B cell (primary cell): Measurements from ENCODE around the gene MAP4K5. TPM values are rescaled to one million over a fixed set of nuclear protein-coding genes. Genes with fewer than 3 reads are reported as not detected.

Source experiments
- ATAC-seq: fragments of 200-7000 bp; cut with Tn5 transposase; one replicate; pipeline ENCODE4 v1.10.0; 2021; ENCODE audit warnings: low read depth, mild to moderate bottlenecking, moderate number of reproducible peaks, moderate library complexity
- CTCF ChIA-PET: fragments of 350-600 bp; sonication (Branson Sonifier 250); formaldehyde crosslinking; loops from one replicate; lab custom pipeline; 2021; ENCODE audit warnings: antibody characterized with exemption, inconsistent platforms; lab: Charles Lee
- POLR2A ChIA-PET: fragments of 350-600 bp; sonication (Branson Sonifier 250); formaldehyde crosslinking; loops from one replicate; lab custom pipeline; 2021; ENCODE audit warnings: antibody characterized with exemption; lab: Charles Lee
- DNase-seq: peaks from one replicate; pipeline ENCODE4 v3.0.0; 2013
- H2AFZ ChIP-seq: 2 replicates; pipeline ENCODE4 v1.6.1; 2012; ENCODE audit warnings: mild to moderate bottlenecking, low read depth, low read length; ENCODE audit not compliant: insufficient read depth, poor library complexity, severe bottlenecking
- H3K27ac ChIP-seq, 2 donors: 1 replicate in 1 of 2; 2 replicates in 1 of 2; pipeline ENCODE4 v1.5.1; 2012 to 2013; ENCODE audit warnings: low read length in 2 of 2, mild to moderate bottlenecking in 2 of 2, moderate library complexity in 1 of 2
- H3K27me3 ChIP-seq, 4 experiments: fragments of 200-600 bp in 1 of 4; sonication (generic) in 1 of 4; replicated peaks in 1 of 4; 1 replicate in 2 of 4; 2 replicates in 2 of 4; pipeline versions ENCODE4 v1.6.1 to v1.7.0; 2013 to 2016; ENCODE audit warnings: low read length in 3 of 4, mild to moderate bottlenecking in 2 of 4, mixed read lengths in 1 of 4, moderate library complexity in 1 of 4; ENCODE audit not compliant: insufficient read depth in 4 of 4, control insufficient read depth in 3 of 4; ENCODE audit errors: control extremely low read depth in 1 of 4
- H3K36me3 ChIP-seq, 2 experiments: replicated peaks in 1 of 2; 1 replicate in 1 of 2; 2 replicates in 1 of 2; pipeline versions ENCODE4 v1.6.1 to v1.7.1; 2013; ENCODE audit warnings: low read length in 1 of 2; ENCODE audit not compliant: insufficient read depth in 2 of 2, control insufficient read depth in 1 of 2; ENCODE audit errors: control extremely low read depth in 1 of 2, extremely low read depth in 1 of 2
- H3K4me1 ChIP-seq, 2 donors: fragments of 200-600 bp in 1 of 2; sonication (generic) in 1 of 2; 1 replicate in 1 of 2; 2 replicates in 1 of 2; pipeline versions ENCODE4 v1.5.1 to v1.6.1; 2013 to 2017; ENCODE audit warnings: low read length in 2 of 2; ENCODE audit not compliant: control insufficient read depth in 2 of 2, insufficient read depth in 2 of 2
- H3K4me2 ChIP-seq: replicated peaks from 2 replicates; pipeline ENCODE3; 2012; ENCODE audit warnings: mild to moderate bottlenecking, low read depth, low read length; ENCODE audit not compliant: poor library complexity, severe bottlenecking
- H3K4me3 ChIP-seq, 5 experiments: fragments of 200-600 bp in 1 of 5; sonication (generic) in 1 of 5; 1 replicate in 3 of 5; 2 replicates in 2 of 5; pipeline versions ENCODE4 v1.5.1 to v1.7.0; 2011 to 2016; ENCODE audit warnings: low read length in 4 of 5, mild to moderate bottlenecking in 4 of 5, low read depth in 2 of 5, control low read depth in 1 of 5, moderate library complexity in 1 of 5; ENCODE audit not compliant: insufficient read depth in 1 of 5; ENCODE audit errors: control extremely low read depth in 1 of 5, extremely low read depth in 1 of 5
- H3K79me2 ChIP-seq: fragments of 200-600 bp; sonication (generic); one replicate; pipeline ENCODE4 v1.6.0; 2016; ENCODE audit warnings: low read length; ENCODE audit not compliant: control insufficient read depth, insufficient read depth
- H3K9ac ChIP-seq: fragments of 200-600 bp; sonication (generic); 2 replicates; pipeline ENCODE4 v1.6.1; 2017; ENCODE audit warnings: mild to moderate bottlenecking, low read length, moderate library complexity
- H3K9me3 ChIP-seq, 3 donors: one replicate each; pipeline versions ENCODE4 v1.6.1 to v1.7.1; 2013; ENCODE audit warnings: low read length in 2 of 3; ENCODE audit not compliant: control insufficient read depth in 2 of 3, insufficient read depth in 1 of 3; ENCODE audit errors: control extremely low read depth in 1 of 3
- H4K20me1 ChIP-seq: 2 replicates; pipeline ENCODE4 v1.6.0; 2012; ENCODE audit warnings: mild to moderate bottlenecking, low read length; ENCODE audit not compliant: insufficient read depth, control insufficient read depth, poor library complexity, severe bottlenecking
- H3K27ac Mint-ChIP-seq: one replicate; pipeline ENCODE4 v1.8.0; 2021; ENCODE audit warnings: mixed read lengths
- H3K27me3 Mint-ChIP-seq: one replicate; pipeline ENCODE4 v1.8.0; 2021; ENCODE audit warnings: mixed read lengths
- H3K4me1 Mint-ChIP-seq: one replicate; pipeline ENCODE4 v1.8.0; 2021; ENCODE audit warnings: mixed read lengths
- H3K4me3 Mint-ChIP-seq: one replicate; pipeline ENCODE4 v1.8.0; 2021; ENCODE audit warnings: mixed read lengths
- H3K9me3 Mint-ChIP-seq: one replicate; pipeline ENCODE4 v1.8.0; 2022; ENCODE audit warnings: mixed read lengths; ENCODE audit not compliant: insufficient read depth
- EZH2 ChIP-seq: IDR thresholded peaks from 2 replicates; pipeline ENCODE4 v1.6.1; 2012; ENCODE audit warnings: borderline replicate concordance, low read depth, mild to moderate bottlenecking, moderate library complexity, low read length; ENCODE audit not compliant: insufficient read depth, poor library complexity, severe bottlenecking
- WGBS: methylation state at CpG from one replicate; pipeline ENCODE4 v1.1.5; 2013; ENCODE audit warnings: missing lambda C conversion rate; ENCODE audit not compliant: insufficient coverage; 5-methylcytosine and 5-hydroxymethylcytosine counted together
- intact Hi-C: fragments of 100-400 bp; cut with micrococcal nuclease; formaldehyde crosslinking; loops from one replicate; pipeline ENCODE4 v1.10.0; 2022
- polyA plus RNA-seq: library from polyadenylated mRNA; depleted of rRNA; stranded (reverse); fragments of >200 nt; gene quantifications from 2 replicates; pipeline ENCODE4 v1.2.3, GENCODE V29; 2012
- total RNA-seq, 2 donors: library from RNA; stranded (reverse); fragments of 120-200 nt in 1 of 2; gene quantifications; 1 replicate in 1 of 2; 2 replicates in 1 of 2; pipeline versions ENCODE4 v1.2.3 to v1.2.4, GENCODE V29; 2013 to 2022
- TF ChIP-seq, protein P1 (sequence below): fragments of 200-600 bp; IDR thresholded peaks from one replicate; pipeline ENCODE4 v1.8.0; 2022; ENCODE audit warnings: antibody characterized with exemption, mild to moderate bottlenecking

The MAP4K5 gene
- total and polyA plus RNA-seq, 2 donors (not counting 1 experiment from before 2014, with no cell fraction given), result 14.1 to 60.0 TPM

GRCh38 chr14:50551877-50552276 is 19.5 kb upstream of the MAP4K5 start:
- peaks cover 0 to 6% (median under 1%) of the 10 kb centered on the region in 4 experiments for H3K27me3 ChIP-seq
- no peak overlapping the region for H3K4me3 Mint-ChIP-seq
- H3K27me3 Mint-ChIP-seq, result peaks cover 28% of the 10 kb centered on the region
- peaks cover 0 to 1% (median 0%) of the 10 kb centered on the region in 3 donors for H3K9me3 ChIP-seq
- CTCF ChIA-PET, result no interaction called here
- H3K9me3 Mint-ChIP-seq, result no peaks in the 10 kb centered on the region
- H3K4me3 ChIP-seq, result no peak overlapping the region
- peaks cover 2% of the 10 kb centered on the region for H3K4me1 Mint-ChIP-seq
- no peak overlapping the region for H3K9ac ChIP-seq
- H3K36me3 ChIP-seq, result no peaks in the 10 kb centered on the region
- no peak for TF ChIP-seq EZH2
- TF ChIP-seq, protein P1, sequence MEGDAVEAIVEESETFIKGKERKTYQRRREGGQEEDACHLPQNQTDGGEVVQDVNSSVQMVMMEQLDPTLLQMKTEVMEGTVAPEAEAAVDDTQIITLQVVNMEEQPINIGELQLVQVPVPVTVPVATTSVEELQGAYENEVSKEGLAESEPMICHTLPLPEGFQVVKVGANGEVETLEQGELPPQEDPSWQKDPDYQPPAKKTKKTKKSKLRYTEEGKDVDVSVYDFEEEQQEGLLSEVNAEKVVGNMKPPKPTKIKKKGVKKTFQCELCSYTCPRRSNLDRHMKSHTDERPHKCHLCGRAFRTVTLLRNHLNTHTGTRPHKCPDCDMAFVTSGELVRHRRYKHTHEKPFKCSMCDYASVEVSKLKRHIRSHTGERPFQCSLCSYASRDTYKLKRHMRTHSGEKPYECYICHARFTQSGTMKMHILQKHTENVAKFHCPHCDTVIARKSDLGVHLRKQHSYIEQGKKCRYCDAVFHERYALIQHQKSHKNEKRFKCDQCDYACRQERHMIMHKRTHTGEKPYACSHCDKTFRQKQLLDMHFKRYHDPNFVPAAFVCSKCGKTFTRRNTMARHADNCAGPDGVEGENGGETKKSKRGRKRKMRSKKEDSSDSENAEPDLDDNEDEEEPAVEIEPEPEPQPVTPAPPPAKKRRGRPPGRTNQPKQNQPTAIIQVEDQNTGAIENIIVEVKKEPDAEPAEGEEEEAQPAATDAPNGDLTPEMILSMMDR, result no peak
- DNase-seq (no peak), ATAC-seq (no peak)
- no peak overlapping the region for H3K4me2 ChIP-seq
- no peak overlapping the region for H3K27ac Mint-ChIP-seq
- POLR2A ChIA-PET, result no interaction called here
- no peaks in the 10 kb centered on the region for H3K4me1 ChIP-seq
- intact Hi-C loops, result no loop called here
- no peaks in the 10 kb centered on the region for H4K20me1 ChIP-seq
- no peak overlapping the region for H2AFZ ChIP-seq
- H3K79me2 ChIP-seq, result no peaks in the 10 kb centered on the region
- WGBS, result no CpG with 5 or more reads among the region's 3 CpGs
- H3K27ac ChIP-seq, result no peak overlapping the region

- ChIA-PET CTCF (no interaction called here), POLR2A (no interaction called here)
- Histone ChIP-seq H3K9me3 (peaks cover 0 to 1% (median 0%) of the 10 kb centered on the region in 3 donors), H3K27ac (no peak overlapping the region), H3K9ac (no peak overlapping the region), H4K20me1 (no peaks in the 10 kb centered on the region), H3K4me3 (no peak overlapping the region), H3K36me3 (no peaks in the 10 kb centered on the region), H3K27me3 (peaks cover 0 to 6% (median 0%) of the 10 kb centered on the region in 4 experiments), H3K4me2 (no peak overlapping the region), H3K79me2 (no peaks in the 10 kb centered on the region), H2AFZ (no peak overlapping the region), H3K4me1 (no peaks in the 10 kb centered on the region)
- Mint-ChIP-seq H3K4me3 (no peak overlapping the region), H3K9me3 (no peaks in the 10 kb centered on the region), H3K4me1 (peaks cover 2% of the 10 kb centered on the region), H3K27ac (no peak overlapping the region), H3K27me3 (peaks cover 23% of the 10 kb centered on the region)
- no peak for ATAC-seq
- intact Hi-C loops, result no loop called here
- WGBS, result no CpG with 5 or more reads among the region's 1 CpG
- no peak for TF ChIP-seq EZH2
- TF ChIP-seq, protein P1, result no peak
- no peak for DNase-seq
Measured at GRCh38 chr14:50550294-50550693, 17.9 kb upstream of the MAP4K5 start.
